Activated naive CD4-positive, alpha-beta T cell treated with anti-CD3 and anti-CD28 coated beads, Interleukin-2, amount 10 ng/mL, durations not matched to agents 7 days and 5 days (primary cell): ENCODE data around the gene CCR6.
"Not testable (repeated sequence)": the region's sequence is repeated elsewhere in the genome, so short reads cannot be mapped to it uniquely, and the experiment has no call there.

Experiments
- CTCF ChIA-PET: fragments of 350-600 bp; sonication (Branson Sonifier 250); formaldehyde crosslinking; loops from one replicate; lab custom pipeline; 2021; ENCODE audit warnings: antibody characterized with exemption; lab: Charles Lee
- DNase-seq: peaks from one replicate; pipeline ENCODE4 v3.0.0-alpha.2; 2020
- H3K27ac Mint-ChIP-seq: one replicate; pipeline ENCODE4 v1.8.0; 2021; ENCODE audit warnings: mild to moderate bottlenecking, moderate library complexity, mixed read lengths
- H3K27me3 Mint-ChIP-seq: one replicate; pipeline ENCODE4 v1.8.0; 2021; ENCODE audit warnings: mild to moderate bottlenecking, mixed read lengths
- H3K36me3 Mint-ChIP-seq: one replicate; pipeline ENCODE4 v1.8.0; 2021; ENCODE audit warnings: mixed read lengths
- H3K4me1 Mint-ChIP-seq: one replicate; pipeline ENCODE4 v1.8.0; 2021; ENCODE audit warnings: mixed read lengths
- H3K4me3 Mint-ChIP-seq: one replicate; pipeline ENCODE4 v1.8.0; 2021; ENCODE audit warnings: mild to moderate bottlenecking, moderate library complexity, mixed read lengths
- H3K9me3 Mint-ChIP-seq: one replicate; pipeline ENCODE4 v1.8.0; 2021; ENCODE audit warnings: mixed read lengths

Gene CCR6

DNA sequence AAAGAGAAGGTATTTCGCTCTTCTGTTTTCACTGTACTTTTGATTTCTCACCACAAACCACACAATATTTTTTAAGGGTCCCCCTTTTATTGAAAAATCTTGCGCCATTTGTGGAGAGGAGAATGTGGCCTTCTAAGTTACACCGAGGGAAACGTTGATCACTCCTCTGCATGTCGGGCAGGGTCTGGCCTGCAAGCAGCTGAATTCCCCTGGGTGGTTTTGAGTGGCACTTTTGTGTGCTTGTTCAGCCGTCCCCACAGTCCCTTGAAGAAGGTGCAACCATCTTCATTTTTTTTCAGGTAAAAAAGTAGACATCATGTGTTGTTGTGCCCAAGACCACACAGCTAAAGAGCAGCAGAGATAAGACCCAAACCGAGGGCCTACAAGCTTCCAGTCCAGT is 28.8 kb downstream of the CCR6 start:
- Mint-ChIP-seq H3K27me3 (peaks cover 19% of the 10 kb centered on the region), H3K4me1 (no peaks in the 10 kb centered on the region), H3K27ac (no peak overlapping the region), H3K36me3 (no peaks in the 10 kb centered on the region), H3K9me3 (no peaks in the 10 kb centered on the region), H3K4me3 (no peak overlapping the region)
- CTCF ChIA-PET: interaction anchor here (1.3 to 1.4 kb wide), 2 partner anchors 10 to 13 kb away, joined by 3 to 4 read pairs; no protein-coding TSS in a partner anchor
- DNase-seq: no peak

DNA sequence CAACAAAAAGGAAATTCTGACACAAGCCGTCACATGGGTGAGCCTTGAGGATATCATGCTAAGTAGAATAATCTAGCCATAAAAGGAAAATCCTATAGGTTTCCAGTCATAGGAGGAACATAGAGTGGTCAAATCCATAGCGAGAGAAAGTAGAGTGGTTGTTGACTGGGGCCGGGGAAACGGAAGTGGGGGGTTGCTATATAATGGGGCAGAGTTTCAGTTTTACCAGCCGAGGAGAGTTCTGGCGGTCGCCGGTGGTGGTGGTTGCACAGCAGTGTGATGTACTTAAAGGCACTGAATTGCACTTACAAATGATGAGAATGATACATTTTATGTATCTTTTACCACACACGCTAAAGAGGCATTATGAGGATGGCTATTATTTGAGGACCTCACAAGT is 30.0 kb downstream of the CCR6 start:
- CTCF ChIA-PET: interaction anchor here (1.3 kb wide), 1 partner anchor 14 kb away, joined by 3 read pairs; no protein-coding TSS in a partner anchor
- DNase-seq: no peak
- H3K27ac Mint-ChIP-seq: no peak overlapping the region
- H3K4me1 Mint-ChIP-seq: no peaks in the 10 kb centered on the region
- H3K27me3 Mint-ChIP-seq: peaks cover 22% of the 10 kb centered on the region
- H3K4me3 Mint-ChIP-seq: no peak overlapping the region
- H3K9me3 Mint-ChIP-seq: no peaks in the 10 kb centered on the region
- no peaks in the 10 kb centered on the region for H3K36me3 Mint-ChIP-seq

DNA sequence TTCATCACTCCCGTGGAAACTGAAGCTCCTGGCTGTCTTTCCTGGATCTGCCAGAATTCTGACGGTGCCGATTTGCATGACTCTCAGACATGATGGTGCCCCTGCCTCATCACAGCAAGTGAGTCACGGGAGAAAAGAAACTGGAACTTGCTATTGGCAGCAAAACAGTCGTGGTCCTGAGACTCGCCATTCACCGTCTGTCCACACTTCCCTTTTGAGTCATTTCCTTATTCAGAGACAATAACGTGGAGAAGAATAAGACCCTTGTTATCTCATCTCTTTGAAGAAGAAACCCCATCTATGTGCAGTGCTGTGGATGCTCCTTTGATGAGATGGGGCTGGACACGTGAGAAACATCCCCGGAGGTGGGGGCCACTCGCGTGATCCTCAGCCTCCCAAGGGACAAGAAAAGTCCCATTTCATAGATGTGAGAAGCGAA is 30.6 kb downstream of the CCR6 start:
- CTCF ChIA-PET: no interaction called here
- Mint-ChIP-seq H3K36me3 (no peaks in the 10 kb centered on the region), H3K27me3 (peaks cover 22% of the 10 kb centered on the region), H3K9me3 (no peaks in the 10 kb centered on the region), H3K27ac (no peak overlapping the region), H3K4me1 (no peaks in the 10 kb centered on the region), H3K4me3 (no peak overlapping the region)
- DNase-seq: no peak

DNA sequence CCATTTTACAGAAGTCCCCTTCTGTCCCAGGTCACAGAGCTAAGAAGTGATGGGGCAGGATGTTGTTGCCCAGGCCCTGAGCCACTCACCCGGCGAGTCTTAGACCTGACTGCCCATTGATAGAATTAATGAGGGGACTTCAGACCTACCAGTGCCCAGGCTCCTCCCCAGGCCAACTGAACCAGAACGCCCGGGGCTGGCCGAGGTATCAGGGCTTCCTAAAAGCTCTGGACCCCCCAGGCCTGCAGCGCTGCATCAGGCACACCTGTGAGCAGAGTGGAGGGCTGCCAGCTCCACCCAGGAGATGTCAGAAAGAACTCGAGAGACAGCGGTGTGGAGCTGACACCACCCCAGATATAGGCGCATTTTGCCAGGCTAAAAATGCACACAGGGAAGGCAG is 31.4 kb downstream of the CCR6 start:
- no peaks in the 10 kb centered on the region for H3K9me3 Mint-ChIP-seq
- no peak overlapping the region for H3K4me3 Mint-ChIP-seq
- H3K27me3 Mint-ChIP-seq: peaks cover 22% of the 10 kb centered on the region
- CTCF ChIA-PET: no interaction called here
- H3K36me3 Mint-ChIP-seq: no peaks in the 10 kb centered on the region
- DNase-seq: no peak
- no peaks in the 10 kb centered on the region for H3K4me1 Mint-ChIP-seq
- H3K27ac Mint-ChIP-seq: no peak overlapping the region

DNA sequence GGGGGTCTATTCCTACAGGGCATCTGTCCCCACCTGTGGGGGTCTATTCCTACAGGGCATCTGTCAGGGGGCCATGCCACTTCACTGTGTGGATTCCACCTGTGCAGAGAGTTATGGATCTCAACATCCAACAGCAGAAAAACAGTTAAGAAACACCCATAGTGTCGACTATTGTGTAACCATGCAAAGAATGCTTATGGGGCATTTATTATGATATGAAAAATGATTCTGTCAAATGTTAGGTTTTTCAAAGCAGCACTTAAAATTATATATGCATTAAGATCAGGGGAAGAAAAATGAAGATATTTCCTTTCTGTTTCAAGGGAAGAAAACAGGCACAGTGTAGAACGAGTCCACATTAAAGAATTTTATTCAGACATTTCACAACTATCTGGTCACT is 32.0 kb downstream of the CCR6 start:
- H3K4me1 Mint-ChIP-seq: no peaks in the 10 kb centered on the region
- DNase-seq: no peak
- no peak overlapping the region for H3K27ac Mint-ChIP-seq
- H3K36me3 Mint-ChIP-seq: no peaks in the 10 kb centered on the region
- H3K27me3 Mint-ChIP-seq: peaks cover 22% of the 10 kb centered on the region
- H3K9me3 Mint-ChIP-seq: no peaks in the 10 kb centered on the region
- CTCF ChIA-PET: no interaction called here
- no peak overlapping the region for H3K4me3 Mint-ChIP-seq

DNA sequence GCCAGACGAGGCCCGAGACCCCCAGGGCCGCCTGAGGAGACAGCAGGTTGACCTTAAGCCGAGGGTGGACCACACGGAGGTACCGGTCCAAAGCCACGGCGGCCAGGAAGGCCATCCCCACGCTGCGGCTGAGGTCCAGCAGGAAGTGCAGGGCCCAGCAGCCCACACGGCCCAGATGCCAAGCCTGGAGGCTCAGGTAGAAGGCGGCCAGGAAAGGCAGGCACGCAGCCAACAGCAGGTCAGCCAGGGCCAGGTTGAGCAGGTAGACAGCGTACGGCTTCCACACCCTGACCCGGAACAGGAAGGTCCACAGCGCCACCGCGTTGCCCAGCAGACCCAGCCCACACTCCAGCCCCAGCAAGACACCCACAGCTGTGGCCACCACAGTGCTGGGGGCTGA is 34.5 kb downstream of the CCR6 start:
- no peak for DNase-seq
- Mint-ChIP-seq H3K27ac (no peak overlapping the region), H3K4me1 (no peaks in the 10 kb centered on the region), H3K27me3 (peaks cover 18% of the 10 kb centered on the region), H3K36me3 (no peaks in the 10 kb centered on the region), H3K9me3 (no peaks in the 10 kb centered on the region), H3K4me3 (no peak overlapping the region)
- CTCF ChIA-PET: no interaction called here

DNA sequence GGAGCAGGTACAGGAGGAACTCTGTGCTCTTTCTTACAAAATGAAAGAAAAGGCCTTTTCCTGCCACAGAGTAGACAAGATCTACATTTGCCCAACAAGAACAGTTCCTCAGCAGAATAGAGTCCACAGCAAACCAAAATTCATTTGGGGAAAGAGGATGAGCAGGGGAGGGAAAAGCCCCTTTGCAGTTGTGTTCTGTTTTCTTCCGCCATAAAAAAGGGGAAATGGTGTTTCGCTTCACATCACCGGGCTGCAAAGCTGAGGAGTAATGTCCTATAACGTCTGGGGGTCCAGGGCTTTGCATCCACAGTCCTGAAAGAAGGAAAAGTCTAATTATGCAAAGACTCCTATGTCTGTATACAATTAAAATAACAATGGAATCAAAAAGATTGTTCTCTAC is 35.0 kb downstream of the CCR6 start, which contains the start of gene GPR31:
Gene GPR31 (minus strand): TSS at position 118 of the 400 bp plus-strand sequence. CDS start 149 bp downstream, outside the sequence.
- H3K27me3 Mint-ChIP-seq: peaks cover 18% of the 10 kb centered on the region
- H3K36me3 Mint-ChIP-seq: no peaks in the 10 kb centered on the region
- CTCF ChIA-PET: no interaction called here
- no peaks in the 10 kb centered on the region for H3K9me3 Mint-ChIP-seq
- no peak for DNase-seq
- H3K4me1 Mint-ChIP-seq: no peaks in the 10 kb centered on the region
- H3K4me3 Mint-ChIP-seq: no peak within 1 kb of the TSS
- H3K27ac Mint-ChIP-seq: no peak within 1 kb of the TSS

DNA sequence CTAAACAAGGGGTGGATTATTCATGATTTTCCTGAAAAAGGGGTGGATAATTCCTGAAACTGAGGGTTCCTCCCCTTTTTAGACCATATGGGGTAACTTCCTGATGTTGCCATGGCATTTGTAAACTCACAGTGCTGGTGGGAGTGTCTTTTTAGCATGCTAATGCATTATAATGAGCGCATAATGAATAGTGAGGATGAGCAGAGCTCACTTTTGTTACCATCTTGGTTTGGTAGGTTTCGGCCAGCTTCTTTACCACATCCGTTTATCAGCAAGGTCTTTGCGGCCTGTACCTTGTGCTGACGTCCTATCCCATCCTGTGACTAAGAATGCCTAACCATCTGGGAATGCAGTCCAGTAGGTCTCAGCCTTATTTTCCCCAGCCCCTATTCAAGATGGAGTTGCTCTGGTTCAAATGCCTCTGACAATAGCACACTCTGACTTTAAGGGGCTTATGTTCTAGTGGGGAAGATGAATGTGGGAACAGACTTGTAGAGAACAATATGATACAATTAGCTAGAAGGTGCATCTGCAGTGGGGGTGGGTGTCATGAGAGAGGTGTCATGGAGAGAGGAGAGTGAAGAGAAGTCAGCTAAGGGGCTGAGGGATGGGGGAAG is 39.1 kb downstream of the CCR6 start:
- Mint-ChIP-seq H3K4me3 (no peak overlapping the region), H3K9me3 (no peaks in the 10 kb centered on the region), H3K4me1 (no peaks in the 10 kb centered on the region), H3K36me3 (no peaks in the 10 kb centered on the region), H3K27ac (no peak overlapping the region), H3K27me3 (peaks cover 6% of the 10 kb centered on the region)
- DNase-seq: no peak
- CTCF ChIA-PET: no interaction called here

DNA sequence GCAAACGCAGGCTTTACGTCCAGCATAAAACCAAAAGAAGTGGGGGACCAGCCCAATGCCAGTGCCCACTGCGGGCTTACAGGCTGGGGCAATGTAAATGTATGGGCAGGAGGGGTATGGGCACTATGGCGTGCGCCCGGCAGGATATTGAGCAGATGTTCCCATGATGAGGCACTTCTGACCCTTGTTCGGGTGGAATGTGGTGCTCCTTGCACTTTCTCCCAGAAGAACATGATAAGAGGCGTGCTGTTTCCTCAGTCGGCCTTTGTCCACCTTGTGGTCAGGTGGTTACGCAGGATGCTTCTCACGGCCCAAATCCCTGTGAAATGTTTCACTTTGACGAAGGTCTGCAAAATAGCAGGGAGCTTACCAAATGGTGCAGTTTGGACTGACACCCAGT is 39.7 kb downstream of the CCR6 start:
- Mint-ChIP-seq H3K27ac (no peak overlapping the region), H3K36me3 (no peaks in the 10 kb centered on the region), H3K27me3 (peaks cover 3% of the 10 kb centered on the region), H3K4me3 (no peak overlapping the region), H3K4me1 (no peaks in the 10 kb centered on the region), H3K9me3 (no peaks in the 10 kb centered on the region)
- CTCF ChIA-PET: no interaction called here
- DNase-seq: no peak

DNA sequence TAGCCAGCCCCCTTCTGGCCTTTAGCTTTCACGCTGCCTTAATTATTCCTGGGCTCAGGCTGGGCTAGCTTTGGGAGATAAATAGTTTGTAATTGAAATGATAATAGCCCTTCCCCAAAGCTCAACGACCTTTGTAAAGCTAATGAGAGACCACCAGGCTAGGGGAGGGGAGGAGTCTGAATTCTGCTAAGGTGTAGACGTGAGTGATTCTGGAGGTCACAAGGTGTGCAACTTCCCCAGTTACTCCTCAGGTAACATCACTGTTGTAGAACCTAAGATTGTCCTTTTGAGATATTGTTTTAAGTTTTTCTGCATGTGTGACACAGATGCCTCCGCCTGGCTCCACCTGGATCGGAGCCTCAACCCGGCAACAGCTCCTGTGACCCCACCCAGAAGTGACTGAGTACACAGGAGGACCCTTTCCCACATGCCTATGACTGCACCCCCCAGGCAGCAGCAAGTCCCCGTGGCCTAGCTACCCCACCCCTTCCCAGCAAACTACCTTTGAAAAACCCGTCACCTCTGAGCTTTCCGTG is 40.6 kb downstream of the CCR6 start:
- no peak for DNase-seq
- Mint-ChIP-seq H3K4me1 (no peaks in the 10 kb centered on the region), H3K9me3 (no peaks in the 10 kb centered on the region), H3K27ac (no peak overlapping the region), H3K27me3 (peaks cover 6% of the 10 kb centered on the region), H3K36me3 (no peaks in the 10 kb centered on the region), H3K4me3 (no peak overlapping the region)
- CTCF ChIA-PET: no interaction called here

DNA sequence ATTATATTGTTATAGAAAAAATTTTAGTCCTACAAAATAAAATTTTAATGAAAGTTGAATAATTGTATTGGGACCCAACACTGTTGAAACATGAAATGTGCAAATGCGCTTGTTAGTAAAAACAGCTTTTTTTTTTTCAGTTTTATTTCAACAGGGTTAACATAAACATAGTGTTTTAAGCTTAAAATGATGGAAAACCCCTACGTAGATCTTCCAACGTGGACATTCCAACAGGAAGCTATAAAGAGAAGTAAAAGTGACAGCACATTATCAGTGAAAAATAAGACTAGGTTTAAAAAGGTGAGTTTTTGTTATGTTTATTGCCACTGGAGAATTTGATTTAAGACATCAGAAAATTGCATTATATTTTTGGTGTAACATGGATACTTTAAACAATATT is 41.4 kb downstream of the CCR6 start:
- Mint-ChIP-seq H3K36me3 (no peaks in the 10 kb centered on the region), H3K9me3 (no peaks in the 10 kb centered on the region), H3K4me3 (no peak overlapping the region), H3K27ac (no peak overlapping the region), H3K27me3 (peaks cover 7% of the 10 kb centered on the region), H3K4me1 (no peaks in the 10 kb centered on the region)
- CTCF ChIA-PET: no interaction called here
- DNase-seq: no peak

DNA sequence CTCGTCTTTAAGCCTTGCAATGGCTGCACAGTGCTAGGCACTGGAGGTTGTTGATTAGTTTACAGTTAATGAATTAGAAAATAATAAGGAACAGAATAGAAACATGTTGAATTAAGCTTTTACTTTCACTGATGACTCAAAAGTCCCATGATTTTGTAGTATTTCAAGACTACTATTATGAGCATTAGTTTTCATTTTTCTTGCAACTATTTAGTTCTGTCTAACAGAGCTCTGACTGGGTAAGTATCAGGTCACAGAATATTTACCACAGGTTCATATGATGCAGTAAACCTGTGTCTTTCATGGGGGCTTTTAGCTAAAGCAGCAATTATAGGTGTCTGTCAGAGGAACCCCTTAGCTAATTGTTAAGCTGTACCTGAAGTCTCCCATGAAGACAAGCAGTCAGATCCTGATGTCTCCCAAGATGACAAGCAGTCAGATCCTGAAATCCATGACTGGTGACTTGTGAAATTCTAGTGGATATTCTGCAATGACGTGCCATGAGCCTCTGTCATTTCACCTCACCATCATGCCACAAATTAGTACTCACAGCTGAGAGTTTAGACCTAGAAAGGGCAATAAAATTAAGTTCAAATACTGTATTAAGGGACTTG is 43.1 kb downstream of the CCR6 start:
- Mint-ChIP-seq H3K4me1 (no peaks in the 10 kb centered on the region), H3K27me3 (peaks cover 13% of the 10 kb centered on the region), H3K36me3 (no peaks in the 10 kb centered on the region), H3K27ac (no peak overlapping the region), H3K4me3 (no peak overlapping the region), H3K9me3 (no peaks in the 10 kb centered on the region)
- no peak for DNase-seq
- CTCF ChIA-PET: no interaction called here

DNA sequence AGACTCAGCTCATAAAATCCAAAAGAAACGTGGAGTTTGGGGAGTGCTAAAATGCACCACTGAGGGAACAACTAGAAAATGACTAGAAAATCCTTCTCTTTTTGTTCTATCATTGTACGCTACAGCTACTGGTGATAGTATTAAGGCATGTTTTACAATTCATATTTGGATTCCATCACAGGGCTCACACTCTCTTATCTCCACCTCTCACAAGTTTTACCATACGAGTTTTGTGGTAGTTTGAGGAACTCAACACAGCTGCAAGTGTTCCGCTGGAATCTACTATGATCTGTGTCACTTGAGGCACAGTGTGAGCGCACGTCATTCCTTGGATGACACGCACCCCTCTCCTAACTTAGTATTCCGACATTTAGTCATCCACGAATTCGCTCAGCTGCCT is 44.8 kb downstream of the CCR6 start:
- H3K4me3 Mint-ChIP-seq, H3K4me1 Mint-ChIP-seq, H3K36me3 Mint-ChIP-seq, H3K9me3 Mint-ChIP-seq, DNase-seq, CTCF ChIA-PET, H3K27ac Mint-ChIP-seq: not testable (repeated sequence)
- peaks cover 13% of the 10 kb centered on the region for H3K27me3 Mint-ChIP-seq

DNA sequence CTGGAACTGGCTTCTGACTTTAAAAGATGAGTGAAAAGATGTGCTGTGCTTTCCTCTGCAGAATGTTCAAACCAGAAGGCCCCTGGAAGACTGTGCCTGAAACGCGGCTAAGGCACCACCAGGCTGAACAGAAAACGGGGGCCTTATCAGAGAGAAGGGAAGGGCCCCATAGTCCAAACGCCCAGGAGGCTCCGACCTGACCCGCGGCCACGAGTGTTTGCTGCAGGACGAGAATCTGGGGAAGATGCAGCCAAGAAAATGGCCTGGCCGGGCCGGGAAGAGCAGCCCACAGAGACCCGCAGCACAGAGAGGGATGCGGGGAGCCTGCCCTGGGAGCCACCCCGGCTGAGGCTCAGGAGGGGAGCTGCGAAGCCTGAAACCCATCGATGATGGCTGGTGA is 45.4 kb downstream of the CCR6 start:
- H3K27me3 Mint-ChIP-seq: peaks cover 10% of the 10 kb centered on the region
- H3K27ac Mint-ChIP-seq, H3K36me3 Mint-ChIP-seq, H3K4me3 Mint-ChIP-seq, CTCF ChIA-PET, H3K4me1 Mint-ChIP-seq, H3K9me3 Mint-ChIP-seq, DNase-seq: not testable (repeated sequence)

DNA sequence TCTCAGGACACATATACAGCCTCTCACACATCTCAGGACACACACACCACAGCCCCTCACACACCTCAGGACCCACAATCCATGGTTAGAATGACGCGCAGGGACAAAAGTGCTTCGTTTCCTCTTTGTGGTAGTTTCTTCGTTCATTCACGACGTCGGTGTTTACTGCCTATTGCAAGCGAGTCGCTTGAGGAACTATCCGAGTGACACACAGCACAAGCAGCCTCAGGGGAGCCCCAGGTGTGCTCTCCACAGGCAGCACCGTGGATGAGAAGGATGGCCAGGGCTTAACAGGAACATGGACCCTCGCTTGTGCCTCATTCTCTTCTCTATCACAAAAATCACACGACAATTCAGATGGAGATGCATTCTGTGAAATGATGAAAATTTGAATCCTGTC is 47.0 kb downstream of the CCR6 start:
- CTCF ChIA-PET, H3K27ac Mint-ChIP-seq, H3K4me1 Mint-ChIP-seq, DNase-seq, H3K4me3 Mint-ChIP-seq, H3K36me3 Mint-ChIP-seq, H3K9me3 Mint-ChIP-seq: not testable (repeated sequence)
- H3K27me3 Mint-ChIP-seq: peaks cover 10% of the 10 kb centered on the region
